H9 (cell line): ENCODE data around the gene ME3. TPM values are rescaled to one million over a fixed set of nuclear protein-coding genes. Genes with fewer than 3 reads are reported as not detected.

Experiments used
- DNase-seq: peaks from one replicate; pipeline ENCODE4 v3.0.0-alpha.2; 2017
- H2AFZ ChIP-seq: one replicate; pipeline ENCODE4 v1.6.1; 2013; ENCODE audit warnings: mild to moderate bottlenecking, low read length, control low read depth, moderate library complexity
- H2AK5ac ChIP-seq: 2 replicates; pipeline ENCODE4 v1.6.1; 2013; ENCODE audit warnings: low read length, control low read depth, mixed read lengths; ENCODE audit not compliant: insufficient read length
- H2BK120ac ChIP-seq: one replicate; pipeline ENCODE4 v1.6.1; 2013; ENCODE audit warnings: low read depth, mild to moderate bottlenecking, low read length, control low read depth, inconsistent platforms; ENCODE audit not compliant: poor library complexity, severe bottlenecking
- H2BK12ac ChIP-seq: 2 replicates; pipeline ENCODE4 v1.6.1; 2013; ENCODE audit warnings: low read length, control low read depth, mixed read lengths, low read depth; ENCODE audit not compliant: insufficient read length
- H2BK15ac ChIP-seq: 2 replicates; pipeline ENCODE4 v1.6.1; 2013; ENCODE audit warnings: low read depth, low read length, control low read depth
- H2BK20ac ChIP-seq: one replicate; pipeline ENCODE4 v1.6.1; 2013; ENCODE audit warnings: low read depth, mild to moderate bottlenecking, low read length, control low read depth, inconsistent platforms; ENCODE audit not compliant: poor library complexity, severe bottlenecking
- H2BK5ac ChIP-seq: 2 replicates; pipeline ENCODE4 v1.6.1; 2013; ENCODE audit warnings: low read length, control low read depth, mixed read lengths; ENCODE audit not compliant: insufficient read length
- H3K14ac ChIP-seq: 2 replicates; pipeline ENCODE4 v1.6.1; 2013; ENCODE audit warnings: low read length, control low read depth; ENCODE audit not compliant: insufficient read depth
- H3K18ac ChIP-seq: 2 replicates; pipeline ENCODE4 v1.6.1; 2013; ENCODE audit warnings: low read depth, mild to moderate bottlenecking, mixed read lengths, low read length, control low read depth; ENCODE audit not compliant: insufficient read length
- H3K23ac ChIP-seq: 2 replicates; pipeline ENCODE4 v1.6.1; 2013; ENCODE audit warnings: low read length, control low read depth, mixed read lengths, low read depth; ENCODE audit not compliant: insufficient read length
- H3K23me2 ChIP-seq: 2 replicates; pipeline ENCODE4 v1.6.1; 2013; ENCODE audit warnings: low read depth, mild to moderate bottlenecking, mixed read lengths, low read length, control low read depth; ENCODE audit not compliant: insufficient read length, poor library complexity, severe bottlenecking
- H3K27ac ChIP-seq: 2 replicates; pipeline ENCODE4 v1.5.1; 2013; ENCODE audit warnings: low read length, control low read depth, mixed read lengths, low read depth; ENCODE audit not compliant: insufficient read length
- H3K27me3 ChIP-seq: 2 replicates; pipeline ENCODE4 v1.6.1; 2013; ENCODE audit warnings: low read length, control low read depth, inconsistent platforms; ENCODE audit not compliant: insufficient read depth
- H3K4ac ChIP-seq: 2 replicates; pipeline ENCODE4 v1.6.1; 2013; ENCODE audit warnings: low read depth, mild to moderate bottlenecking, control low read depth, inconsistent platforms, low read length, moderate library complexity
- H3K4me1 ChIP-seq: 2 replicates; pipeline ENCODE4 v1.6.1; 2013; ENCODE audit warnings: low read length, control low read depth, inconsistent platforms; ENCODE audit not compliant: insufficient read depth
- H3K4me2 ChIP-seq: 2 replicates; pipeline ENCODE4 v1.6.1; 2013; ENCODE audit warnings: low read length, control low read depth, mixed read lengths; ENCODE audit not compliant: insufficient read length, insufficient read depth
- H3K56ac ChIP-seq: 2 replicates; pipeline ENCODE4 v1.6.1; 2013; ENCODE audit warnings: low read depth, mild to moderate bottlenecking, mixed read lengths, low read length, control low read depth; ENCODE audit not compliant: insufficient read length
- H3K79me1 ChIP-seq: 2 replicates; pipeline ENCODE4 v1.6.1; 2013; ENCODE audit warnings: low read depth, mild to moderate bottlenecking, moderate library complexity, low read length, control low read depth, inconsistent platforms; ENCODE audit not compliant: insufficient read depth, poor library complexity, severe bottlenecking
- H3K79me2 ChIP-seq: 2 replicates; pipeline ENCODE4 v1.6.1; 2013; ENCODE audit warnings: low read length, control low read depth, inconsistent platforms; ENCODE audit not compliant: insufficient read depth
- H3K9ac ChIP-seq: 2 replicates; pipeline ENCODE4 v1.6.1; 2013; ENCODE audit warnings: low read length, control low read depth, mixed read lengths; ENCODE audit not compliant: insufficient read length; ENCODE audit errors: extremely low read depth
- H3K9me3 ChIP-seq: one replicate; pipeline ENCODE4 v1.6.1; 2013; ENCODE audit warnings: low read depth, low read length, inconsistent platforms; ENCODE audit not compliant: control insufficient read depth
- H3T11ph ChIP-seq: one replicate; pipeline ENCODE4 v1.6.1; 2013; ENCODE audit warnings: mild to moderate bottlenecking, low read length, control low read depth, inconsistent platforms
- H4K20me1 ChIP-seq: one replicate; pipeline ENCODE4 v1.6.1; 2013; ENCODE audit not compliant: control insufficient read depth, insufficient read length, insufficient read depth
- H4K5ac ChIP-seq: 2 replicates; pipeline ENCODE4 v1.6.1; 2013; ENCODE audit warnings: low read depth, mild to moderate bottlenecking, mixed read lengths, low read length, control low read depth; ENCODE audit not compliant: insufficient read length
- H4K8ac ChIP-seq: replicated peaks from 2 replicates; pipeline ENCODE4 v1.6.1; 2013; ENCODE audit warnings: low read length, control low read depth, mixed read lengths, low read depth; ENCODE audit not compliant: insufficient read length
- H4K91ac ChIP-seq: 2 replicates; pipeline ENCODE4 v1.6.1; 2013; ENCODE audit warnings: low read depth, mild to moderate bottlenecking, moderate library complexity, mixed read lengths, low read length, control low read depth; ENCODE audit not compliant: insufficient read length
- H3K27ac Mint-ChIP-seq, 3 experiments: 2 replicates in 2 of 3; 3 replicates in 1 of 3; pipeline ENCODE4 v1.8.0; 2020 to 2021; ENCODE audit warnings: mixed read lengths in 3 of 3, mild to moderate bottlenecking in 1 of 3, moderate library complexity in 1 of 3
- H3K27me3 Mint-ChIP-seq: 2 replicates; pipeline ENCODE4 v1.8.0; 2021; ENCODE audit warnings: low read depth, mild to moderate bottlenecking, moderate library complexity, mixed read lengths
- H3K36me3 Mint-ChIP-seq, 3 experiments: 2 replicates in 2 of 3; 3 replicates in 1 of 3; pipeline ENCODE4 v1.8.0; 2020 to 2021; ENCODE audit warnings: low read depth in 3 of 3, mixed read lengths in 3 of 3; ENCODE audit not compliant: insufficient read depth in 1 of 3
- H3K4me1 Mint-ChIP-seq, 2 experiments: 2 replicates each; pipeline ENCODE4 v1.8.0; 2020; ENCODE audit warnings: mixed read lengths in 2 of 2
- H3K4me3 Mint-ChIP-seq, 2 experiments: 2 replicates in 1 of 2; 3 replicates in 1 of 2; pipeline ENCODE4 v1.8.0; 2020 to 2021; ENCODE audit warnings: mild to moderate bottlenecking in 2 of 2, mixed read lengths in 2 of 2, moderate library complexity in 1 of 2
- H3K9me3 Mint-ChIP-seq, 2 experiments: 2 replicates in 1 of 2; 3 replicates in 1 of 2; pipeline ENCODE4 v1.8.0; 2020; ENCODE audit warnings: mild to moderate bottlenecking in 2 of 2, mixed read lengths in 2 of 2, moderate library complexity in 1 of 2
- CTCF ChIP-seq: fragments of 200-600 bp; sonication (generic); conservative IDR thresholded peaks from 3 replicates; pipeline ENCODE4 v1.8.0; 2021; ENCODE audit warnings: antibody characterized with exemption, mild to moderate bottlenecking
- WGBS: extraction: QIAGEN DNeasy Blood & Tissue Kit; methylation state at CpG from one replicate; pipeline ENCODE4 v1.1.7; 2013; ENCODE audit warnings: missing lambda C conversion rate, low lambda C conversion rate, mixed read lengths; ENCODE audit not compliant: insufficient read length; ENCODE audit errors: extremely low coverage; 5-methylcytosine and 5-hydroxymethylcytosine counted together
- total RNA-seq: library from RNA; stranded (reverse); gene quantifications from 2 replicates; pipeline ENCODE4 v1.2.1, GENCODE V29; 2021

Gene ME3
- total RNA-seq, 1 experiment from 2014 or later, result 2.8 TPM

GRCh38 chr11:86524620-86525352 lies 147.6 kb downstream of the ME3 start:
- WGBS, result no CpG with 5 or more reads among the region's 2 CpGs
- H4K5ac ChIP-seq, result no peak overlapping the region
- no peak overlapping the region for H2BK120ac ChIP-seq
- H3K14ac ChIP-seq, result no peak overlapping the region
- Mint-ChIP-seq H3K36me3 (peaks cover 7 to 30% (median 22%) of the 10 kb centered on the region in 3 experiments; a peak in 6 of 7 replicates), H3K27me3 (peaks cover 4% of the 10 kb centered on the region), H3K4me3 (no peak overlapping the region), H3K9me3 (peaks cover 24 to 29% of the 10 kb centered on the region in 2 experiments), H3K27ac (no peak overlapping the region), H3K4me1 (no peaks in the 10 kb centered on the region)
- H2BK15ac ChIP-seq, result no peak overlapping the region
- H3K4me1 ChIP-seq, result no peaks in the 10 kb centered on the region
- H3K23ac ChIP-seq, result no peak overlapping the region
- H4K20me1 ChIP-seq, result no peaks in the 10 kb centered on the region
- no peak overlapping the region for H3K4me2 ChIP-seq
- H2AFZ ChIP-seq, result no peak overlapping the region
- no peak overlapping the region for H4K91ac ChIP-seq
- H3K9ac ChIP-seq, result no peak overlapping the region
- H3K79me2 ChIP-seq, result no peaks in the 10 kb centered on the region
- no peaks in the 10 kb centered on the region for H3K27me3 ChIP-seq
- no peak overlapping the region for H2AK5ac ChIP-seq
- no peak for TF ChIP-seq CTCF
- no peaks in the 10 kb centered on the region for H3K23me2 ChIP-seq
- no peak overlapping the region for H3K18ac ChIP-seq
- H3K79me1 ChIP-seq, result no peaks in the 10 kb centered on the region
- no peak overlapping the region for H2BK12ac ChIP-seq
- no peak for DNase-seq
- H3K9me3 ChIP-seq, result no peaks in the 10 kb centered on the region
- H3K56ac ChIP-seq, result no peak overlapping the region
- H3K4ac ChIP-seq, result no peak overlapping the region
- H3K27ac ChIP-seq, result no peak overlapping the region
- H4K8ac ChIP-seq, result no peak overlapping the region
- no peak overlapping the region for H2BK5ac ChIP-seq
- no peak overlapping the region for H3T11ph ChIP-seq
- H2BK20ac ChIP-seq, result no peak overlapping the region
